HCT116 (cell line): ENCODE data around the gene GRID2.
"Not testable (repeated sequence)": the region's sequence is repeated elsewhere in the genome, so short reads cannot be mapped to it uniquely, and the experiment has no call there.

Experiments used
- CEBPB ChIP-seq: IDR thresholded peaks from 2 replicates; pipeline ENCODE4 v1.6.1; 2012; ENCODE audit warnings: low read depth
- EZH2phosphoT487 ChIP-seq: fragments of 200-600 bp; IDR thresholded peaks from 2 replicates; pipeline ENCODE4 v1.6.1; 2018; ENCODE audit warnings: antibody characterized with exemption, borderline replicate concordance
- POLR2A ChIP-seq: IDR thresholded peaks from 2 replicates; pipeline ENCODE4 v1.7.0; 2011; ENCODE audit warnings: borderline replicate concordance; ENCODE audit not compliant: insufficient read depth, insufficient read length; ENCODE audit errors: extremely low read depth
- SIN3A ChIP-seq: IDR thresholded peaks from 2 replicates; pipeline ENCODE4 v1.6.1; 2012; ENCODE audit warnings: low read depth
- YY1 ChIP-seq: IDR thresholded peaks from 2 replicates; pipeline ENCODE4 v1.6.1; 2011; ENCODE audit warnings: low read length, low read depth, moderate library complexity, mild to moderate bottlenecking; ENCODE audit not compliant: insufficient replicate concordance; ENCODE audit errors: extremely low read depth
- ZFX ChIP-seq: fragments of 450-650 bp; IDR thresholded peaks from 2 replicates; pipeline ENCODE4 v1.6.1; 2017
- ZNF274 ChIP-seq: fragments of 200-500 bp; sonication (Bioruptor generic); IDR thresholded peaks from 2 replicates; pipeline ENCODE4 v1.6.1; 2014; ENCODE audit warnings: mild to moderate bottlenecking, low read depth, low read length, inconsistent platforms
- TF ChIP-seq, protein P1 (sequence below): IDR thresholded peaks from 2 replicates; pipeline ENCODE4 v1.6.1; 2012
- TF ChIP-seq, protein P2 (sequence below), 3 experiments: fragments of 200-600 bp in 1 of 3; sonication (generic) in 1 of 3; IDR thresholded peaks in 2 of 3; conservative IDR thresholded peaks in 1 of 3; 2 replicates each; pipeline ENCODE4 v1.5.1; 2012 to 2017; ENCODE audit warnings: low read depth in 2 of 3, low read length in 2 of 3, antibody characterized with exemption in 1 of 3, borderline replicate concordance in 1 of 3, control low read depth in 1 of 3, mild to moderate bottlenecking in 1 of 3, mixed read lengths in 1 of 3, mixed run types in 1 of 3, moderate library complexity in 1 of 3; ENCODE audit not compliant: insufficient read depth in 1 of 3

DNA sequence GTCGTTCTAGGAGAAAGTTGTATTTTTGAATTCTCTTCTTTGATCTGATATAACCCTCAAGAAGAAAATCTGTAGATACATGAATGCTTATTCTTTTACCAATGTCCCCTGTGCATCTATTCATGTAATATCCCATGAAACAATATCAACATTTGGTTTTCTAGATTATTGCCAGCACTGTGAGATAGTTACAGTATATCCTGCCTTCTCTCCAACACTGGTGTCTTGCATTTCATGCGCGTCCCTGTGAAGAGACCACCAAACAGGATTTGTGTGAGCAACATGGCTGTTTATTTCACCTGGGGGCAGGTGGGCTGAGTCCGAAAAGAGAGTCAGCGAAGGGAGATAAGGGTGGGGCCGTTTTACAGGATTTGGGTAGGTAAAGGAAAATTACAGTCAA, 135.0 kb downstream of the GRID2 start:
- TF ChIP-seq, protein P1, sequence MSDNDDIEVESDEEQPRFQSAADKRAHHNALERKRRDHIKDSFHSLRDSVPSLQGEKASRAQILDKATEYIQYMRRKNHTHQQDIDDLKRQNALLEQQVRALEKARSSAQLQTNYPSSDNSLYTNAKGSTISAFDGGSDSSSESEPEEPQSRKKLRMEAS = not testable (repeated sequence)
- TF ChIP-seq, protein P2, sequence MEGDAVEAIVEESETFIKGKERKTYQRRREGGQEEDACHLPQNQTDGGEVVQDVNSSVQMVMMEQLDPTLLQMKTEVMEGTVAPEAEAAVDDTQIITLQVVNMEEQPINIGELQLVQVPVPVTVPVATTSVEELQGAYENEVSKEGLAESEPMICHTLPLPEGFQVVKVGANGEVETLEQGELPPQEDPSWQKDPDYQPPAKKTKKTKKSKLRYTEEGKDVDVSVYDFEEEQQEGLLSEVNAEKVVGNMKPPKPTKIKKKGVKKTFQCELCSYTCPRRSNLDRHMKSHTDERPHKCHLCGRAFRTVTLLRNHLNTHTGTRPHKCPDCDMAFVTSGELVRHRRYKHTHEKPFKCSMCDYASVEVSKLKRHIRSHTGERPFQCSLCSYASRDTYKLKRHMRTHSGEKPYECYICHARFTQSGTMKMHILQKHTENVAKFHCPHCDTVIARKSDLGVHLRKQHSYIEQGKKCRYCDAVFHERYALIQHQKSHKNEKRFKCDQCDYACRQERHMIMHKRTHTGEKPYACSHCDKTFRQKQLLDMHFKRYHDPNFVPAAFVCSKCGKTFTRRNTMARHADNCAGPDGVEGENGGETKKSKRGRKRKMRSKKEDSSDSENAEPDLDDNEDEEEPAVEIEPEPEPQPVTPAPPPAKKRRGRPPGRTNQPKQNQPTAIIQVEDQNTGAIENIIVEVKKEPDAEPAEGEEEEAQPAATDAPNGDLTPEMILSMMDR (IDR thresholded peaks at IDR 0.05 in 2 of 3, conservative IDR thresholded peaks at IDR 0.05 in 1 of 3; ENCODE audit: borderline replicate concordance in 1 of 3, insufficient read depth in 1 of 3, low read depth in 2 of 3, low read length in 2 of 3) = not testable (repeated sequence)
- TF ChIP-seq YY1, EZH2phosphoT487, POLR2A, ZFX, ZNF274, CEBPB, SIN3A: not testable (repeated sequence)
